K562 treated with DMSO at 1 percent for 4 hours (cell line): ENCODE data around the gene STYXL1. TPM values are rescaled to one million over a fixed set of nuclear protein-coding genes. Genes with fewer than 3 reads are reported as not detected.

Source experiments
- total RNA-seq: library from RNA; unstranded; fragments of 300-600 nt; gene quantifications from 2 replicates; pipeline ENCODE4 v1.2.3, GENCODE V29; 2022; ENCODE audit not compliant: insufficient read depth

STYXL1 gene, protein sequence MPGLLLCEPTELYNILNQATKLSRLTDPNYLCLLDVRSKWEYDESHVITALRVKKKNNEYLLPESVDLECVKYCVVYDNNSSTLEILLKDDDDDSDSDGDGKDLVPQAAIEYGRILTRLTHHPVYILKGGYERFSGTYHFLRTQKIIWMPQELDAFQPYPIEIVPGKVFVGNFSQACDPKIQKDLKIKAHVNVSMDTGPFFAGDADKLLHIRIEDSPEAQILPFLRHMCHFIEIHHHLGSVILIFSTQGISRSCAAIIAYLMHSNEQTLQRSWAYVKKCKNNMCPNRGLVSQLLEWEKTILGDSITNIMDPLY
- total RNA-seq = 58.9 and 59.6 TPM in 2 replicates

GRCh38 chr7:76047811-76048667 is at the start of gene STYXL1, which contains the start of gene MDH2:
TSS of gene STYXL1 (minus strand) at chr7:76048000. CDS start at chr7:76030523, 17,477 bp downstream.
TSS of gene MDH2 (plus strand) at chr7:76048106. CDS start at chr7:76048161, 55 bp downstream.

GRCh38 chr7:75994388-75995051 is 53.3 kb downstream of the STYXL1 start, which contains the start of gene TMEM120A:
TSS of gene TMEM120A (minus strand) at chr7:75994595. CDS start at chr7:75994570, 25 bp downstream.

Other genes starting within 250 kb of the STYXL1 start
- 3.5 TPM in 1 of 2 replicates, not detected in the other for gene CCL24, start 234.2 kb downstream of the STYXL1 start, total RNA-seq
- 116 and 123 TPM in 2 replicates for gene RHBDD2, start 169.0 kb downstream of the STYXL1 start, total RNA-seq
- 162 and 201 TPM in 2 replicates for gene POR, start 132.8 kb downstream of the STYXL1 start, total RNA-seq
- gene TMEM120A, start 53.4 kb downstream of the STYXL1 start, total RNA-seq = 54.0 and 57.3 TPM in 2 replicates
- 357 and 369 TPM in 2 replicates for gene MDH2, start 106 bp upstream of the STYXL1 start, total RNA-seq
- gene SRRM3, start 153.9 kb upstream of the STYXL1 start, total RNA-seq = 0.57 TPM in 1 of 2 replicates, not detected in the other